Body of pancreas (tissue), 4 donors: ENCODE measurements around the gene RFK.

Source experiments
- POLR2A ChIP-seq, 3 donors: fragments of 450-650 bp; IDR thresholded peaks; one replicate each; pipeline ENCODE4 v1.6.1; 2016; ENCODE audit warnings: antibody characterized with exemption in 3 of 3, mild to moderate bottlenecking in 2 of 3
- TF ChIP-seq, protein P1 (sequence below), 7 experiments: fragments of 450-650 bp in 4 of 7; fragments of 200-600 bp in 3 of 7; sonication (generic) in 3 of 7; IDR thresholded peaks; one replicate each; pipeline ENCODE4 v1.5.1; 2016 to 2019; ENCODE audit warnings: antibody characterized with exemption in 7 of 7

- TF ChIP-seq, protein P1, sequence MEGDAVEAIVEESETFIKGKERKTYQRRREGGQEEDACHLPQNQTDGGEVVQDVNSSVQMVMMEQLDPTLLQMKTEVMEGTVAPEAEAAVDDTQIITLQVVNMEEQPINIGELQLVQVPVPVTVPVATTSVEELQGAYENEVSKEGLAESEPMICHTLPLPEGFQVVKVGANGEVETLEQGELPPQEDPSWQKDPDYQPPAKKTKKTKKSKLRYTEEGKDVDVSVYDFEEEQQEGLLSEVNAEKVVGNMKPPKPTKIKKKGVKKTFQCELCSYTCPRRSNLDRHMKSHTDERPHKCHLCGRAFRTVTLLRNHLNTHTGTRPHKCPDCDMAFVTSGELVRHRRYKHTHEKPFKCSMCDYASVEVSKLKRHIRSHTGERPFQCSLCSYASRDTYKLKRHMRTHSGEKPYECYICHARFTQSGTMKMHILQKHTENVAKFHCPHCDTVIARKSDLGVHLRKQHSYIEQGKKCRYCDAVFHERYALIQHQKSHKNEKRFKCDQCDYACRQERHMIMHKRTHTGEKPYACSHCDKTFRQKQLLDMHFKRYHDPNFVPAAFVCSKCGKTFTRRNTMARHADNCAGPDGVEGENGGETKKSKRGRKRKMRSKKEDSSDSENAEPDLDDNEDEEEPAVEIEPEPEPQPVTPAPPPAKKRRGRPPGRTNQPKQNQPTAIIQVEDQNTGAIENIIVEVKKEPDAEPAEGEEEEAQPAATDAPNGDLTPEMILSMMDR (IDR thresholded peaks at IDR 0.05), result no peak
- TF ChIP-seq POLR2A (IDR thresholded peaks at IDR 0.05), result no peak
Measured at GRCh38 chr9:76394960-76395252, 680 bp upstream of the RFK start.
